CD14-positive monocyte (primary cell): ENCODE results near the gene NACAD. TPM values are rescaled to one million over a fixed set of nuclear protein-coding genes. Genes with fewer than 3 reads are reported as not detected.

Experiments used
- DNase-seq, 3 donors: peaks; one replicate each; pipeline ENCODE4 v3.0.0-alpha.2; 2011 to 2022
- H2AFZ ChIP-seq: 2 replicates; pipeline ENCODE4 v1.6.0; 2012; ENCODE audit warnings: mild to moderate bottlenecking, low read depth, low read length, inconsistent platforms; ENCODE audit not compliant: insufficient read depth, poor library complexity, severe bottlenecking
- H3K27ac ChIP-seq, 2 donors: 1 replicate in 1 of 2; 2 replicates in 1 of 2; pipeline ENCODE4 v1.5.1; 2012 to 2013; ENCODE audit warnings: low read length in 2 of 2, control low read depth in 1 of 2, inconsistent platforms in 1 of 2, low read depth in 1 of 2, mild to moderate bottlenecking in 1 of 2
- H3K27me3 ChIP-seq, 2 donors: one replicate each; pipeline versions ENCODE4 v1.6.0 to v1.6.1; 2011 to 2013; ENCODE audit warnings: low read length in 2 of 2; ENCODE audit not compliant: control insufficient read depth in 2 of 2, insufficient read depth in 2 of 2
- H3K36me3 ChIP-seq, 2 donors: replicated peaks in 1 of 2; 1 replicate in 1 of 2; 2 replicates in 1 of 2; pipeline versions ENCODE4 v1.5.1 to v1.6.1; 2012 to 2013; ENCODE audit warnings: low read length in 2 of 2, control low read depth in 1 of 2, inconsistent platforms in 1 of 2, mild to moderate bottlenecking in 1 of 2; ENCODE audit not compliant: insufficient read depth in 2 of 2, control insufficient read depth in 1 of 2
- H3K4me1 ChIP-seq, 2 donors: 1 replicate in 1 of 2; 2 replicates in 1 of 2; pipeline versions ENCODE4 v1.5.1 to v1.6.1; 2012 to 2013; ENCODE audit warnings: low read length in 2 of 2, control low read depth in 1 of 2, inconsistent platforms in 1 of 2, mild to moderate bottlenecking in 1 of 2, moderate library complexity in 1 of 2; ENCODE audit not compliant: insufficient read depth in 2 of 2, control insufficient read depth in 1 of 2
- H3K4me2 ChIP-seq: replicated peaks from 2 replicates; pipeline ENCODE3; 2012; ENCODE audit warnings: low read length, moderate library complexity, mild to moderate bottlenecking; ENCODE audit not compliant: poor library complexity, severe bottlenecking; ENCODE audit errors: extremely low read depth
- H3K4me3 ChIP-seq, 3 experiments: fragments of 200-600 bp in 1 of 3; sonication (generic) in 1 of 3; replicated peaks in 1 of 3; 1 replicate in 2 of 3; 2 replicates in 1 of 3; pipeline ENCODE4 v1.5.1; 2011 to 2013; ENCODE audit warnings: low read length in 3 of 3, mild to moderate bottlenecking in 3 of 3, control low read depth in 2 of 3, low read depth in 2 of 3, inconsistent platforms in 1 of 3, moderate library complexity in 1 of 3
- H3K79me2 ChIP-seq: 2 replicates; pipeline ENCODE4 v1.6.0; 2012; ENCODE audit warnings: mild to moderate bottlenecking, control low read depth, inconsistent platforms, low read length, moderate library complexity; ENCODE audit not compliant: insufficient read depth
- H3K9ac ChIP-seq: 2 replicates; pipeline ENCODE4 v1.6.0; 2017; ENCODE audit warnings: low read length, mild to moderate bottlenecking; ENCODE audit not compliant: insufficient read depth, poor library complexity, severe bottlenecking
- H3K9me3 ChIP-seq, 2 donors: replicated peaks in 1 of 2; 1 replicate in 1 of 2; 2 replicates in 1 of 2; pipeline versions ENCODE4 v1.5.1 to v1.6.1; 2012 to 2013; ENCODE audit warnings: low read length in 2 of 2, control low read depth in 1 of 2; ENCODE audit not compliant: control insufficient read depth in 1 of 2, insufficient read depth in 1 of 2
- H4K20me1 ChIP-seq: 2 replicates; pipeline ENCODE4 v1.6.0; 2012; ENCODE audit warnings: mild to moderate bottlenecking, low read length, control low read depth, moderate library complexity; ENCODE audit not compliant: insufficient read depth
- H3K27ac Mint-ChIP-seq, 7 donors: one replicate each; pipeline ENCODE4 v1.8.0; 2020; ENCODE audit warnings: mild to moderate bottlenecking in 7 of 7, mixed read lengths in 7 of 7, moderate library complexity in 6 of 7, inconsistent platforms in 2 of 7
- H3K27me3 Mint-ChIP-seq, 3 donors: one replicate each; pipeline ENCODE4 v1.8.0; 2021 to 2022; ENCODE audit warnings: low read depth in 3 of 3, mild to moderate bottlenecking in 3 of 3, mixed read lengths in 3 of 3, moderate library complexity in 3 of 3, inconsistent platforms in 1 of 3
- H3K36me3 Mint-ChIP-seq, 2 donors: one replicate each; pipeline ENCODE4 v1.8.0; 2020; ENCODE audit warnings: mixed read lengths in 2 of 2, inconsistent platforms in 1 of 2, mild to moderate bottlenecking in 1 of 2
- H3K4me1 Mint-ChIP-seq: one replicate; pipeline ENCODE4 v1.8.0; 2020; ENCODE audit warnings: mild to moderate bottlenecking, mixed read lengths
- H3K4me3 Mint-ChIP-seq, 2 donors: one replicate each; pipeline ENCODE4 v1.8.0; 2020; ENCODE audit warnings: mild to moderate bottlenecking in 2 of 2, mixed read lengths in 2 of 2, moderate library complexity in 1 of 2
- H3K9me3 Mint-ChIP-seq, 7 donors: one replicate each; pipeline ENCODE4 v1.8.0; 2020 to 2022; ENCODE audit warnings: mixed read lengths in 7 of 7, mild to moderate bottlenecking in 6 of 7, moderate library complexity in 6 of 7, inconsistent platforms in 2 of 7
- CTCF ChIP-seq: fragments of 200-600 bp; IDR thresholded peaks from one replicate; pipeline ENCODE4 v1.8.0; 2022; ENCODE audit warnings: antibody characterized with exemption, mild to moderate bottlenecking
- WGBS: methylation state at CpG from one replicate; pipeline ENCODE4 v1.1.5; 2013; ENCODE audit warnings: missing lambda C conversion rate; ENCODE audit not compliant: insufficient coverage; 5-methylcytosine and 5-hydroxymethylcytosine counted together
- intact Hi-C, 2 donors: fragments of 100-400 bp; cut with micrococcal nuclease; formaldehyde crosslinking; loops; one replicate each; pipeline versions ENCODE4 v1.15.0 to v1.15.1; 2023
- polyA plus RNA-seq, 3 donors: library from polyadenylated mRNA; depleted of rRNA in 1 of 3; unstranded in 2 of 3; stranded (reverse) in 1 of 3; fragments of 300-500 nt in 2 of 3; fragments of >200 nt in 1 of 3; fragmentation: Illumina TruSeq in 2 of 3; gene quantifications; 1 replicate in 2 of 3; 2 replicates in 1 of 3; pipeline ENCODE4 v1.2.3, GENCODE V29; 2012 to 2021

Gene NACAD
- polyA plus RNA-seq, 3 donors = 0.04 TPM; not detected in 2

DNA sequence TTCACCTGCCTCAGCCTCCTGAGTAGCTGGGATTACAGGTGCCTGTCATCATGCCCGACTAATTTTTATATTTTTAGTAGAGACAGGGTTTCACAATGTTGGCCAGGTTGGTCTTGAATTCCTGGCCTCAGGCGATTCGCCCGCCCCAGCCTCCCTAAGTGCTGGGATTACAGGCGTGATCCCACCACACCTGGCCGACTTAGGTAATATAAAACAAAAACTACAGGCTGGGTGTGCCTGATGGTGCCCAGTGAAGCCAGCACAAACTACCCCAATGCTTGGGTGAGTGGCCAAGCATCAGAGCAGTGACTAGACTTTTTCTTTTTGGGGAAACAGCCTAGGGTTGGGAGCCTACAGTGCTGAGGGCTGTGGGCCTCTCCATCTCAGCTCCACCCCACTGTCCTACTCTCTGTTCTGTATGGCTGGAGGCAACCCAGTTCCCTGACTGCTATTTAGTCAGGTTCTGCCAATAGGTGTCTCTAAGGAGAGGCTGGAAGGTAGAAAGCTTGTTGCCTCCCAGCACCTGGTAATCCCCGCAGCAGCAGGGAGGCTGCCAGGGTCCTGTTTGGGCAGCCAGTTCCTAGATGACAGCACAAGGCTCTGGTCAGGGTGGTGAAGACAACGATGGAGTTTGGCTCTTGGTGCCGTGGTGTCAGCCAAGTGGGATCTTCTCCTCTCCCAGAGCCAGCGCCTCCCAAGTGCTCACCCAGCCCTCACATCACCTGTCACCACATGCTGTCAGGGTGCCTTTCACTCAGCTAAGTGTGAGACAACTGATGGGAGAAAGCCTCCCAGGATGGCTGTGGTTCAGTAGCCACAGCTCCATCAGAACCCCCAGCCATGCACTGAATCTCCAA lies 10.4 kb upstream of the NACAD start:
- no peaks in the 10 kb centered on the region for H3K9me3 ChIP-seq
- H4K20me1 ChIP-seq = peaks cover 28% of the 10 kb centered on the region
- no peak for TF ChIP-seq CTCF
- H3K27ac ChIP-seq = peak overlapping the region in 1 of 2 donors; percentile 11
- no peaks in the 10 kb centered on the region for H3K4me1 ChIP-seq
- intact Hi-C loops = no loop called here
- peaks cover 53 to 64% of the 10 kb centered on the region in 2 donors for H3K36me3 ChIP-seq
- no peak overlapping the region for H3K4me3 Mint-ChIP-seq
- no peak overlapping the region for H3K4me3 ChIP-seq
- no peak overlapping the region for H3K4me2 ChIP-seq
- 97% methylated on average over 9 of the region's 10 CpGs for WGBS
- H3K9me3 Mint-ChIP-seq = peaks cover 0 to 6% (median 2%) of the 10 kb centered on the region in 7 donors
- no peak for DNase-seq
- no peak overlapping the region for H3K9ac ChIP-seq
- no peaks in the 10 kb centered on the region for H3K4me1 Mint-ChIP-seq
- peaks cover 4% of the 10 kb centered on the region for H3K79me2 ChIP-seq
- H3K27ac Mint-ChIP-seq = peak overlapping the region in 5 of 7 donors; percentile 18 to 58 (median 37)
- H3K27me3 ChIP-seq = no peaks in the 10 kb centered on the region
- no peaks in the 10 kb centered on the region for H3K27me3 Mint-ChIP-seq
- peaks cover 50 to 54% of the 10 kb centered on the region in 2 donors for H3K36me3 Mint-ChIP-seq
- H2AFZ ChIP-seq = no peak overlapping the region

- TF ChIP-seq CTCF = no peak
- no peaks in the 10 kb centered on the region for H3K79me2 ChIP-seq
- no peak for DNase-seq
- H4K20me1 ChIP-seq = no peaks in the 10 kb centered on the region
- H3K27me3 ChIP-seq = peaks cover 5 to 30% of the 10 kb centered on the region in 2 donors
- no peak overlapping the region for H3K4me3 ChIP-seq
- H3K36me3 Mint-ChIP-seq = peaks cover 3 to 7% of the 10 kb centered on the region in 2 donors
- no peak overlapping the region for H3K27ac ChIP-seq
- H3K36me3 ChIP-seq = peaks cover 0 to under 1% of the 10 kb centered on the region in 2 donors
- no CpG with 5 or more reads among the region's 3 CpGs for WGBS
- H3K27me3 Mint-ChIP-seq = peaks cover 21 to 45% (median 37%) of the 10 kb centered on the region in 3 donors
- no peak overlapping the region for H2AFZ ChIP-seq
- H3K9ac ChIP-seq = no peak overlapping the region
- no peak overlapping the region for H3K4me2 ChIP-seq
- H3K27ac Mint-ChIP-seq = no peak overlapping the region
- peaks cover 6 to 12% of the 10 kb centered on the region in 2 donors for H3K4me1 ChIP-seq
- H3K9me3 Mint-ChIP-seq = peaks cover 2 to 23% (median 6%) of the 10 kb centered on the region in 7 donors
- peaks cover 0 to 7% of the 10 kb centered on the region in 2 donors for H3K9me3 ChIP-seq
- intact Hi-C loops = no loop called here
- H3K4me1 Mint-ChIP-seq = peaks cover 9% of the 10 kb centered on the region
- no peak overlapping the region for H3K4me3 Mint-ChIP-seq
Measured at GRCh38 chr7:45092931-45093235, 4.1 kb upstream of the NACAD start.
